NCI-H526 (cell line): Measurements from ENCODE around the gene GLYATL2.

Experiments
- DNase-seq, 2 experiments: peaks; one replicate each; lab custom pipeline; 2025; lab: John Stamatoyannopoulos, UW

The GLYATL2 gene

DNA sequence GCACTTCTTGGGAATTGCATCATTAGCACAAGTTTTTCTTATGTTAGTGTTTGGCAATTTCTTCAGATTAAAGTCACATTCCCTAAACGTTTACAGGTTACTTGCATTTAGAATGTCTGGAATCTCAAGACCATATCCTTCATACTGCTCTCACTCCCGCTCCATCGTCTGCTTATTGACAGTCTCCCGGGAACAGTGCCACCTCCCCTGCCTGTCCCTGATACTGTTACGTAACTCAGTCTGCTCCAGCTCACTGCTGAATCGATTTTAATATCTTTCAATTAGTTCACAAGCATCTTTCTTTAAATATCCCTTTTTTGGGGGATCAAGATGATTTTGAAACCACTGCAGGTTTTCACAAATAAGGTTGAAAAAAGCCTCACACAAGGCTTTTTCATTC is 48.2 kb downstream of the GLYATL2 start:
- no peak for DNase-seq

GRCh38 chr11:58788355-58789023 is 56.0 kb downstream of the GLYATL2 start:
- peak; percentile 25 to 81 for DNase-seq

- no peak for DNase-seq
These were observed 56.6 kb downstream of the GLYATL2 start for GRCh38 chr11:58787903-58788302.

DNA sequence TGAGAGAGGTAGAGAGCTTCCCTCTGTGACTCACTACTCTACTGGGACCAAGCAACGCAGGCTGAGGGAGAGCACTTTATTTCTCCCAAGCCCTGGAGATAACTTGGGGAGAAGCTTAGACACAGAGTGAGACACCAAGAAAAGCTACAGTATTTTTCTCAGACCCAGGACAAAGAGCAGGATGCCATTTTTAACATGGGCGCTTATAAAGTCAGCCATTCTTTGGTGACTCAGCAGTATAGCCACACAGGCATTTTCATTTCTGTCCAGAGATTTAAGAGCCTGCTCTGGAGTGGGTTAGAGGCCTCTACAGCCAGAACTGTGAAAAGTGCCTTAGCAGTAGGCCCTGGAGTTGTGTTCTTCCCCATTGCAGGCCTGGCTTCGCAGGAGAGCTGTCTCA is 57.8 kb downstream of the GLYATL2 start:
- DNase-seq = no peak

DNA sequence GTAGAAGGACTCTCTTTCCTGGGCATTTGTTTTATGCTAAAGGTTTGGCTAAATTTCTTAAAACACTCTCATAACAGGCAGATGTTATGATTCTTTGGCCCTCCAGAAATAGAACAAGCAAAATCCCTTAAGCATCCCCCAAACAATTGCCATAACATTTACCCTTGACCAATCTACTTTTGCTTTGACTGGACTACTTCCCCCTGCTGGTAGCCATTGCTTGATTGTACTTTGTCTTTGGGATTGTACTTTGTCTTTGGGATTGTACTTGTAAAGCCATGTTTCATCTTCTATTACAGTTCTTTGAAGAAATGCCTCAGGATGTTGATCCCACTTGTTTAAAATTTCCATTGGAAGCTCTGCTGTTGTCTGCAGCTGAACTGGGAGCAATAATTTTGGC is 59.5 kb downstream of the GLYATL2 start:
- DNase-seq = no peak
